Measurements from ENCODE around the gene TEK.

TEK gene

GRCh38 chr9:27193886-27194285 is 84.9 kb downstream of the TEK start:
- TF ChIP-seq ZNF37A (tag by site-specific recombination; IDR thresholded peaks at IDR 0.05): no peak
- no peaks in the 10 kb centered on the region for H3K36me3 ChIP-seq (ENCODE audit: control insufficient read depth in 2 of 2, insufficient read depth in 1 of 2, low read length in 2 of 2)
- H3K4me1 ChIP-seq (ENCODE audit: control insufficient read depth, insufficient read depth, low read length): no peaks in the 10 kb centered on the region
- ChIA-PET POLR2A (no interaction called here), CTCF (interaction anchor here (0.6 to 1.6 kb wide), 2 partner anchors 10 to 54 kb away, joined by 3 to 5 read pairs; no protein-coding TSS in a partner anchor)
- no peaks in the 10 kb centered on the region for H3K9me3 ChIP-seq (ENCODE audit: control insufficient read depth, insufficient read depth, low read depth, low read length)
- no peak overlapping the region for H3K4me3 ChIP-seq (ENCODE audit: low read depth, low read length)
- H3K27ac ChIP-seq (ENCODE audit: extremely low read depth, low read depth, low read length): no peak overlapping the region

DNA sequence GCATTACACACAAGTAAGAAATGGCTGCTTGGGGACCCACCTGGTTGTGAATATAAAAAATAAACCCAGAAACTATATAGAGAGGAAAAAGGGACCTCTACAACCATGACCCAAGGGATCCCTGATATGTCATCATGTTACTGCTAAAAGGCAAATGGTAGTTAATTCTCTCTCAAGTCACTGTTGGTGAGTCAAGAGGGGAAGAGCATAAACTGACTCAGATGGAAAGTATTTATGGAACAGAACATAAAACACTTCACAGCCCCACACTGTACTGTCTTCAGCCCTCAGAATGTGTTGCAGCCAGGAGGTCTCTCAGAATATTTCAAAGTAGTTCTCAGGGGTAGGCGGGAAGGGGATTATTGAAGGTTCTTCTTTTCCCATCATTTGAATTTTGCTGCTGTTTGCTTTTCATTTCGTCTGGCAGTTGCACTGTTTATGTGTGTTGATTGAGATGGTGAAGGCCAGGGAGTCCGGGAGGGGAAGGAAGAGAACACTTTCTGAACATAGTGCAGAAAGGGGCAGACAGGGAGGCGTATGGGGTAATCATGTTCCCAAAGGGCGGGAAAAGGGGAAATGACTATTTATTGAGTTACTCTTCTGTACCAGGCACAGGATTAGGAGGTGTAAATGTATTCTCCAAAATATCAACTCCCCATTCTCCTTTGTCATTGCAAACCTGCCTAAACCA is 85.5 kb downstream of the TEK start:
- H3K4me1 ChIP-seq (ENCODE audit: control insufficient read depth, insufficient read depth, low read length): no peaks in the 10 kb centered on the region
- ChIA-PET CTCF (interaction anchor here (0.6 to 1.6 kb wide), 2 partner anchors 11 to 53 kb away, joined by 3 to 5 read pairs; no protein-coding TSS in a partner anchor), POLR2A (no interaction called here)
- H3K4me3 ChIP-seq (ENCODE audit: low read depth, low read length): no peak overlapping the region
- H3K36me3 ChIP-seq (ENCODE audit: control insufficient read depth in 2 of 2, insufficient read depth in 1 of 2, low read length in 2 of 2): no peaks in the 10 kb centered on the region
- H3K9me3 ChIP-seq (ENCODE audit: control insufficient read depth, insufficient read depth, low read depth, low read length): no peaks in the 10 kb centered on the region
- H3K27ac ChIP-seq (ENCODE audit: extremely low read depth, low read depth, low read length): no peak overlapping the region
- TF ChIP-seq SP7 (tag by site-specific recombination; IDR thresholded peaks at IDR 0.05) (0 out of 2 replicates have a peak, but pooled peaks have one; percentile 18), ZNF571 (tag by site-specific recombination; IDR thresholded peaks at IDR 0.05) (no peak), ZNF514 (tag by site-specific recombination; IDR thresholded peaks at IDR 0.05) (no peak), ZNF510 (tag by site-specific recombination; IDR thresholded peaks at IDR 0.05; ENCODE audit: insufficient replicate concordance) (no peak), ZNF777 (tag by site-specific recombination; IDR thresholded peaks at IDR 0.05; ENCODE audit: borderline replicate concordance) (no peak), ZNF157 (tag by site-specific recombination; IDR thresholded peaks at IDR 0.05) (no peak), GLIS1 (tag by site-specific recombination; IDR thresholded peaks at IDR 0.05) (peak; percentile 42; the same call in 1 of the 2 replicates), KLF16 (tag by site-specific recombination; IDR thresholded peaks at IDR 0.05) (no peak), BCL11B (tag by site-specific recombination; IDR thresholded peaks at IDR 0.05; ENCODE audit: low read depth) (no peak), ZNF350 (tag by site-specific recombination; IDR thresholded peaks at IDR 0.05) (no peak), ZNF555 (tag by site-specific recombination; conservative IDR thresholded peaks at IDR 0.05) (no peak), ZNF140 (tag by site-specific recombination; IDR thresholded peaks at IDR 0.05) (no peak), FEZF1 (tag by site-specific recombination; IDR thresholded peaks at IDR 0.05) (peak; percentile 91), ZNF518A (tag by site-specific recombination; conservative IDR thresholded peaks at IDR 0.05; ENCODE audit: low read depth) (0 out of 2 replicates have a peak, but pooled peaks have one; percentile 36), GFI1B (tag by site-specific recombination; IDR thresholded peaks at IDR 0.05) (no peak), ZNF121 (tag by site-specific recombination; IDR thresholded peaks at IDR 0.05) (no peak), ZNF658 (tag by site-specific recombination; IDR thresholded peaks at IDR 0.05) (no peak)
- TF ChIP-seq, protein P1, sequence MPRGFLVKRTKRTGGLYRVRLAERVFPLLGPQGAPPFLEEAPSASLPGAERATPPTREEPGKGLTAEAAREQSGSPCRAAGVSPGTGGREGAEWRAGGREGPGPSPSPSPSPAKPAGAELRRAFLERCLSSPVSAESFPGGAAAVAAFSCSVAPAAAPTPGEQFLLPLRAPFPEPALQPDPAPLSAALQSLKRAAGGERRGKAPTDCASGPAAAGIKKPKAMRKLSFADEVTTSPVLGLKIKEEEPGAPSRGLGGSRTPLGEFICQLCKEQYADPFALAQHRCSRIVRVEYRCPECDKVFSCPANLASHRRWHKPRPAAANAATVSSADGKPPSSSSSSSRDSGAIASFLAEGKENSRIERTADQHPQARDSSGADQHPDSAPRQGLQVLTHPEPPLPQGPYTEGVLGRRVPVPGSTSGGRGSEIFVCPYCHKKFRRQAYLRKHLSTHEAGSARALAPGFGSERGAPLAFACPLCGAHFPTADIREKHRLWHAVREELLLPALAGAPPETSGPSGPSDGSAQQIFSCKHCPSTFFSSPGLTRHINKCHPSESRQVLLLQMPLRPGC (tag by site-specific recombination; IDR thresholded peaks at IDR 0.05): no peak
- TF ChIP-seq, protein P2, sequence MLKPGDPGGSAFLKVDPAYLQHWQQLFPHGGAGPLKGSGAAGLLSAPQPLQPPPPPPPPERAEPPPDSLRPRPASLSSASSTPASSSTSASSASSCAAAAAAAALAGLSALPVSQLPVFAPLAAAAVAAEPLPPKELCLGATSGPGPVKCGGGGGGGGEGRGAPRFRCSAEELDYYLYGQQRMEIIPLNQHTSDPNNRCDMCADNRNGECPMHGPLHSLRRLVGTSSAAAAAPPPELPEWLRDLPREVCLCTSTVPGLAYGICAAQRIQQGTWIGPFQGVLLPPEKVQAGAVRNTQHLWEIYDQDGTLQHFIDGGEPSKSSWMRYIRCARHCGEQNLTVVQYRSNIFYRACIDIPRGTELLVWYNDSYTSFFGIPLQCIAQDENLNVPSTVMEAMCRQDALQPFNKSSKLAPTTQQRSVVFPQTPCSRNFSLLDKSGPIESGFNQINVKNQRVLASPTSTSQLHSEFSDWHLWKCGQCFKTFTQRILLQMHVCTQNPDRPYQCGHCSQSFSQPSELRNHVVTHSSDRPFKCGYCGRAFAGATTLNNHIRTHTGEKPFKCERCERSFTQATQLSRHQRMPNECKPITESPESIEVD (tag by site-specific recombination; IDR thresholded peaks at IDR 0.05): no peak
- TF ChIP-seq, protein P3, sequence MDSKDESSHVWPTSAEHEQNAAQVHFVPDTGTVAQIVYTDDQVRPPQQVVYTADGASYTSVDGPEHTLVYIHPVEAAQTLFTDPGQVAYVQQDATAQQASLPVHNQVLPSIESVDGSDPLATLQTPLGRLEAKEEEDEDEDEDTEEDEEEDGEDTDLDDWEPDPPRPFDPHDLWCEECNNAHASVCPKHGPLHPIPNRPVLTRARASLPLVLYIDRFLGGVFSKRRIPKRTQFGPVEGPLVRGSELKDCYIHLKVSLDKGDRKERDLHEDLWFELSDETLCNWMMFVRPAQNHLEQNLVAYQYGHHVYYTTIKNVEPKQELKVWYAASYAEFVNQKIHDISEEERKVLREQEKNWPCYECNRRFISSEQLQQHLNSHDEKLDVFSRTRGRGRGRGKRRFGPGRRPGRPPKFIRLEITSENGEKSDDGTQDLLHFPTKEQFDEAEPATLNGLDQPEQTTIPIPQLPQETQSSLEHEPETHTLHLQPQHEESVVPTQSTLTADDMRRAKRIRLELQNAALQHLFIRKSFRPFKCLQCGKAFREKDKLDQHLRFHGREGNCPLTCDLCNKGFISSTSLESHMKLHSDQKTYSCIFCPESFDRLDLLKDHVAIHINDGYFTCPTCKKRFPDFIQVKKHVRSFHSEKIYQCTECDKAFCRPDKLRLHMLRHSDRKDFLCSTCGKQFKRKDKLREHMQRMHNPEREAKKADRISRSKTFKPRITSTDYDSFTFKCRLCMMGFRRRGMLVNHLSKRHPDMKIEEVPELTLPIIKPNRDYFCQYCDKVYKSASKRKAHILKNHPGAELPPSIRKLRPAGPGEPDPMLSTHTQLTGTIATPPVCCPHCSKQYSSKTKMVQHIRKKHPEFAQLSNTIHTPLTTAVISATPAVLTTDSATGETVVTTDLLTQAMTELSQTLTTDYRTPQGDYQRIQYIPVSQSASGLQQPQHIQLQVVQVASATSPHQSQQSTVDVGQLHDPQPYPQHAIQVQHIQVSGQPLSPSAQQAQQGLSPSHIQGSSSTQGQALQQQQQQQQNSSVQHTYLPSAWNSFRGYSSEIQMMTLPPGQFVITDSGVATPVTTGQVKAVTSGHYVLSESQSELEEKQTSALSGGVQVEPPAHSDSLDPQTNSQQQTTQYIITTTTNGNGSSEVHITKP (tag by site-specific recombination; IDR thresholded peaks at IDR 0.05): peak; percentile 61

Data from HEK293 (cell line).